ENCODE data around the gene TNIP3.

The TNIP3 gene

DNA sequence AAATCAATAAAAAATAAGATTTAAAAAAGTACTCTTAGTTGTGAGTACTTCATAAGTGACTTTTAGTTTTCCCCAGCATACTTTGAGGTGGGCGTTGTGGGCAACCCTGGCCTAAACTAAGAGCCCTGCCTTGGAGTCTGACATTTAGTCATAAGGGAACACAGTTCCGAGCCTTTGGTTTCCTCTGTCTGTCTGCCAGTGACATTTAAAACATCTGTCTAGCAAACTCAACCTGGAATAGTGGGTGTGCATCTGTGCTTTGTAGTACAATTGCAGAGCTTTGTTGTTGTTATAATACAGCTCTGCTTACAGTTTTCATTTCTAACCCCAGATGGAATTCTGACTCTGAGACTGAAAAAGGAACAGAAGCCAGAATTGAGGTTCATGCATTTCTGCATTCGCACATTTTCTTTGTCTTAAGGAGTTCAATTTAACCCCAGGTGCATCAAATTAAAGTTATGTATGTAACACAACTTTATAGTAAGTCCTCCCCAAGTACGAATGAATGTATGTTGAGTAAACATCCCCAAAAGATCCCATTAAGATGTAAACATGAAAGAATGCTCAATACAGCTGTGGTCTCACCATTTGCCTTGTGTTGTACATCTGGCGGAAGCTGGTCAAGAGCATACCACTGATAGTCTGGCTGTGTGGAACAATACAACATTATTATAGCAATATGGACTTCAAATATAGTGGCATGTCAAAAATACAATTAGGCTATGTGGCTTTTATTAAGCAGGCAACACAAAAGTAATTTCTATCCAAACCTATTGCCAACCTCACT, 25.9 kb downstream of the TNIP3 start:
- DNase-seq = peak; percentile 62

DNA sequence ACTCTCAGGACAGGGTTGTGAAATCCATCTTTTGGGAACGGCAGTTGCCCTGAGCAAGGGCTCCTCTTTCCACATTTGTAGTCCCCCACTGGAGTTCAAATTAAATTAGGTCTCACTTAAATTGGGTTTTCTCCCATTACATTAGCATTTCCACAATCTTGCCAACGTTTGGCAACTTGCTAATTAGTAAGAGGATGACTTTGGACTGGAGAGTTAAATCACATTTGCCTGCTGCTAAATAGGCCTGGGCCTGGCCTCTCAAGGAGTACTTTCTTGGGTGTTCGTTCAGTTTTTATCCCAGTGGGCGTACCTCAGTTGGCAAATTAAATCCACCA, 33.8 kb downstream of the TNIP3 start:
- no peak for DNase-seq

- no peak for DNase-seq
These were observed 34.4 kb downstream of the TNIP3 start for GRCh38 chr4:121129606-121130325.

DNA sequence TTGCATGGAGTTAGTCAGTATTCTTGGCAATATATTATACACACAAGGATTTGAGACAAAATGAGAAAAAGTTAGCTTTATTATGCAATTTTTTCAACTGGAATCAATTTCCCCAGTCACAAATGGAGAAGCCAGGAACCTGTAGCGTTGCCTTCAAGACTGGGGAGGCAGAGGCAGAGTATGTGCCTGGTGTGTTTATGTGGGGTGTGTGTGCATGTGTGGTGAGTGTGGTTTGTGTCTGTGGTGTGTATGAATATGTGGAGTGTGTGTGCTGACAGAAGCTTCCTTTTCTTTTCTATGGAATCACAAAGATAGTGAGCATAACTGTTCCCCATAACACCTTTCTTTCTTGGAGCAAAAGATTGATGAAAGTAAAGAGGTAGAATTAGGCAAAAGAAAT, 37.0 kb downstream of the TNIP3 start:
- DNase-seq = no peak

- DNase-seq = no peak
These were observed 37.6 kb downstream of the TNIP3 start for GRCh38 chr4:121126449-121127006.

- DNase-seq = no peak
These were observed 38.6 kb downstream of the TNIP3 start for GRCh38 chr4:121125498-121125885.

DNA sequence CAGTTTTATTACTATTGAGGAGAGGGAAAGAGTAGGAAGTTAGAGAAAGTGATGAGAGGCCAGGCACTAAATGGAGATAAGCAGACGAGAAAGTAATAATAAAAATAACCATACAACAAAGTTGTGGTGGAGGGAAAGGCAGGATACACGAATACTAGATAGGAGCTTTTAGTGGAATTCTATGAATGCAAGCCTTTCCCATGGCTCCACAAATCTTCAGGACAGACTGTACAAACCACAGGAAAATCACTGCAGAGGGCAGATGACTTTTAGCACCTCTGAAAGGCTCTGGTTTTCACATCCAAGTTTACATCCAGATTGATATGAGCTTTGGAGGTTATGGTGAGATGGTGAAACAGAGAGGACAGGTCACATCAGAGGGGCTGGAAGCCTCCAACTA, 41.5 kb downstream of the TNIP3 start:
- DNase-seq = no peak

DNA sequence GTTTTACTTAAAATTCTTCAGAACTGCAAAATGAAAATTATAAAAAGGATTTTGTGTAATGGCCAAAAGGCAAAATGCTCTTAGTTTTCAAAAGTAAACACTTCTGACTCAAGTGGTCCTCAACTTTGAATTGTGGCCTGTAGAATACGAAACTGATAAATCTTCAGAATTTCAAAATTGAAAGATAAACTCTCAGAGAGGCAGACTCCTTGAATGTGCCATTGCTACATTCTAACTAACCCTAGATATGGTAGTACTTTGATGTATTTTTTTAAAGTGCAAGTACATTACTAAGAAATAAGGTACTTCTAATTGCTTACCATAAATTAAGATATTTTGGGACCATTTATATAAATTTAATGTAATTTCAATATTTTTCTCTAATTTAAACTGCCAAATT, 44.4 kb downstream of the TNIP3 start:
- no peak for DNase-seq

- DNase-seq = no peak
These were observed 45.8 kb downstream of the TNIP3 start for GRCh38 chr4:121118344-121118743.

GRCh38 chr4:121114756-121115155, 49.4 kb downstream of the TNIP3 start:
- no peak for DNase-seq

DNA sequence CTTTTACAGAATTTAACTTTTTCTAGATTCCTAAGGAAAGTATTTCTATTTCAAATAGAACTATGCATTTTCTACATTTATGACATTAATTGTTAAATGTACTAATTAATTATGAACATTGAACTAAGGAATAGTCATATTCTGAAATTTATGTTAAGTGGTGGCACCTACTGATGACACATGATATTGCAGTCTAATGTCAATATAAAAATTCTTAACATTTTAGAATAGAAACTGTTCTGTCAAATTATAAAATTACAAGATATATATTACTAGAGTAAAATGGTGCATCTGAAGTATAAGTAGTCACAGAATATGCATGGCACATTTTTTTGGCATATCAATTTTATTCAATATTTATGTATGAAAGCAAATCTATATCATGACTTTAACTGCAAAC, 51.6 kb downstream of the TNIP3 start:
- DNase-seq = no peak

DNA sequence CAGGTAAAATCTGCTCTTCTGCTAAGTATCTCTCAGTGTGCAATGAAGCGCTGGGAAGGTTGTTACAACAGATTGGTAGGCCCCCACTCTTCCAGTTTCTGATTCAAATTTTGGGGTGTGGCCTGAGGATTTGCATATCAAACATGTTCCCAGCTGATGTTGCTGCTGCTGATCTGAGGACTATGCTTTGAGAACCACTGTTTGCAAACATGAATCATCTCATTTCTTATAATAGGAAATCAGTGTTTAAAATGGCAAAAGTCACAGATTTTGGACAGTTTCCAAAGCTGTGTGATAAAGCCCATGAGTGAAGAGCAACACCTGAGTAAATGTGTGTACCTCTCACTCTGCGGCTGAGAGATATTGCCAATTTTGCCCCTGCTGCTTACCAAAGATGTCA, 55.6 kb downstream of the TNIP3 start:
- DNase-seq = no peak

DNA sequence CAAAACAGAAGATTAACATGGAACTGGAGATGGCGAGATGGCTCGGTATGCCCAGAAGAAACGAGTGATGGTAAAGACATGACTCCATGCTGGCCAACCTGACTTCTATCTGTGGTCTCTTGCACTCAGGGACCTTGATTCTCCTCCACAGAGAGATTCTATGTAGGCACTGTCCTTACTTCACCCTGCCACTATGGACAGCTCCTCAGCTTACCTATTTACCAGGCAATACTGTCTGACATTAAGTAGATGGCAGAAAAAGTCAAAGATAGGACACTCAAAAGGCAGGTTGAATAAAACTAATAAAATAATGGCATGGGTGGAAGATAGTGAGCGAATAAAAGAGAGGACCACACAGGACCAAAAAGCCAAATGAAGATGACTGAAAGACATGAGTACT, 56.6 kb downstream of the TNIP3 start:
- no peak for DNase-seq

GRCh38 chr4:121100093-121100775, 63.9 kb downstream of the TNIP3 start:
- no peak for DNase-seq

GRCh38 chr4:121098266-121098665, 65.9 kb downstream of the TNIP3 start:
- no peak for DNase-seq

GRCh38 chr4:121096629-121097028, 67.5 kb downstream of the TNIP3 start:
- DNase-seq = no peak

GRCh38 chr4:121096191-121096590, 67.9 kb downstream of the TNIP3 start:
- DNase-seq = no peak

DNA sequence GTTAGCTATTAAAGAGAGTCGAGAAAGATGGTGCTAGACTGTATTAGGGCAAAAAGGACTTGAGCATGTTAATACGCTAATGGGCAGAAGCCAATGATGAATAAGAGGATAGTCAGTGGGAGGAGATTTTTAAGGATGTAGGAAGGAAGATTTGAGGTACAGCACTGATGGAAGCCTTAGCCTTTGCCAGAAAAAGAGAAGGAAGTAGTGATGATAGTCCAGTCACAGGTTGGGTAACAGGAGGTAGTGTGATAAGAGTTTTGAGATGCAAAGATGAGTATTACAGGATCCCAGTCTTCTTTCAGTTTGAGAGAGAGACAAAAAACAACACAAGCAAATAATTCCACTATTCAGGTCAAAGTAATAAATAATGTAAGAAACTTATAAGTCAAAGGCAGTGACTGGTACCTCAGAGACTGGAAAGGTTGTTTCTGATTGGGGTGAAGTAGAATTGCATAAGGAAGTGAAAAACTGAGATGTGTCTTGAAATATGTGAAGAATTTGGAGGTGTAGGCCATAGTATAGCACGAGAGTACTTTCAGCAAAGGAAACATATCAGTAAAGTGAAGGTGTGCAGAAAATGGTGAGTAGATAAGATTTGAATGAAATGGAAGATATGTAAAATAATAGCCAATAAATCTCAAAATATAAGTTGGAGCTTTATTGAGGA, 69.7 kb downstream of the TNIP3 start:
- no peak for DNase-seq

DNA sequence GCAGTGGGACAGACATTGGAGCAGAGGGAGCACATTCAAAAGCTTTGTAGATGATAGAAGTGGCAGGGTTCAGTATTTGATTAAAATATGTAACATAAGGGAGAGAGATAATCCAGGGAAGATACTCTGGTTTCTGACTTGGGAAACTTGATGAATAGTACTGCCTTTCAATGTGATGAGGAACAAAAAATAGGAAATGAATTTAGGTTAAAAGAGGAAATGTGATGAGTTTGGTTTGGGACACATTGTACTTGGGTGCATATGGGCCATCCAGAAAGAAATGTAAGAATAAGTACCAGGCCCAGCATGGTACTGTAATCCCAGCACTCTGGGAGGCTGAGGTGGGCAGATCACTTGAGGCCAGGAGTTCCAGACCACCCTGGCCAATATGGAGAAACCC, 70.9 kb downstream of the TNIP3 start:
- no peak for DNase-seq

- DNase-seq = no peak
These were observed 72.2 kb downstream of the TNIP3 start for GRCh38 chr4:121091941-121092340.

GRCh38 chr4:121088867-121089266, 75.3 kb downstream of the TNIP3 start:
- DNase-seq = no peak

All from activated CD8-positive, alpha-beta memory T cell treated with anti-CD3 and anti-CD28 coated beads, Interleukin-2, amount 50 U/mL, for 48 hours (primary cell).